Left lobe of liver (tissue), 2 donors: ENCODE data around the gene C6orf52. TPM values are rescaled to one million over a fixed set of nuclear protein-coding genes. Genes with fewer than 3 reads are reported as not detected.

Experiments
- ATAC-seq: fragments of 200-7000 bp; cut with Tn5 transposase; one replicate; pipeline ENCODE4 v1.9.1; 2020; ENCODE audit warnings: mild to moderate bottlenecking, moderate library complexity
- DNase-seq: peaks from one replicate; pipeline ENCODE4 v3.0.0-alpha.2; 2020; ENCODE audit warnings: low spot score
- total RNA-seq: library from RNA; stranded (reverse); gene quantifications from one replicate; pipeline ENCODE4 v1.2.1, GENCODE V29; 2021
- donor health status: DM: no; HTN: no; CAD: no; lungs with moderate emphysema.
- donor health status: DM: no; HTN: yes; CAD: no.

The C6orf52 gene
- total RNA-seq, 1 donor from 2014 or later, result 2.2 TPM

DNA sequence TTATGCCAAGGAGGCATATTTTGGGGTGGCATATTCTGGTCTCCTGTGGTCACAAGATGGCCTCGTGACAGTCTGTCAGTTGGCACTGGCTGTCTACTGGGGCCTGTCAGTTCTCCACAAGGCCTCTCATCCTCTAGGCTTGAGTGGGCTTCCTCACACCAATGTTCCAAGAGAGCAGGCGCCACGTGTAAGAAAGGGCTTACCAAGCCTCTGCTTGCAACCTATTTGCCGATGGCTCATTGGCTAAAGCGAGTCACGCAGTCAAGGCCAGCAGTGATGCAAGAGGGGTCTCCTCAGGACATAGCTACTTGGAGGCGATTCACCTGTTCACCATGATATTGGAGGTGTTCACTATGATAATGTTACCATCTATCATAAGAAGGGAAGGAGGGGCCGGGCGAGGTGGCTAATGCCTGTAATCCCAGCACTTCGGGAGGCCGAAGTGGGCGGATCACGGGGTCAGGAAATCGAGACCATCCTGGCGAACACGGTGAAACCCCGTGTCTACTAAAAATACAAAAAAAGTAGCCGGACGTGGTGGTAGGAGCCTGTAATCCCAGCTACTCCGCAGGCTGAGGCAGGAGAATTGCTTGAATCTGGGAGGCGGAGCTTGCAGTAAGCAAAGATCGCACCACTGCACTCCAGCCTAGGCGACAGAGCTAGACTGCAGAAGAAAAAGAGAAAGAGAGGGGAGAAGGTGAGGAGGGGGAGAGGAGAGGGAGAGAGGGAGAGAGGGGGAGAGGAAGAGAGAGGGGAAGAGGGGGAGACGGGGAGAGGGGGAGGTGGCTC lies 35.3 kb downstream of the C6orf52 start:
- no peak for DNase-seq
- no peak for ATAC-seq

DNA sequence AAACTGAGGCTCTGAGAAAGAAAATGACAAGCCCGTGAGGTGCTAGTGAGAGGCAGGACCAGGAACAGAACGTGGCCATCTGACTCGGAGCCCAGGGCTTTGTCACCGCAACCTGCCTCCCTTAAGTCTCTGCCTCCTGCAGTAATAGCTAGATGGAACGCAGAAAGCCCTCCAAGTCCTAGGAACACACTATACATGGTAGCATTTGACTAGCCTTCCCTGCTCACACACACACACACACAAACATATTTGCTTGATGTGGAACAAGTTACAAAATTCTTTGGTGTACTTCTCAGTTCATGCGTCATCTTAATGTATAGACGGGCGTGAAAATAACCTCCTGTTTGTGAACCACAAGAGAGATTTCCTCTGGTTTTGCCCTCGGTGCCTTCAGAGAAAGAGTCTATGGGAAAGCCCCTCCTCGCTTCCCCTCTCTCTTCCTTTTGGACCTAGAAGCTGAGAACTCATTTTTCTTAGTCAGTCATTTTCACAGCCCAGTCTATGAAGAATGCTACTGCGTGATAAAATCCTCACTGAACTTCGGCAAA lies 38.8 kb downstream of the C6orf52 start:
- no peak for ATAC-seq
- DNase-seq, result no peak

DNA sequence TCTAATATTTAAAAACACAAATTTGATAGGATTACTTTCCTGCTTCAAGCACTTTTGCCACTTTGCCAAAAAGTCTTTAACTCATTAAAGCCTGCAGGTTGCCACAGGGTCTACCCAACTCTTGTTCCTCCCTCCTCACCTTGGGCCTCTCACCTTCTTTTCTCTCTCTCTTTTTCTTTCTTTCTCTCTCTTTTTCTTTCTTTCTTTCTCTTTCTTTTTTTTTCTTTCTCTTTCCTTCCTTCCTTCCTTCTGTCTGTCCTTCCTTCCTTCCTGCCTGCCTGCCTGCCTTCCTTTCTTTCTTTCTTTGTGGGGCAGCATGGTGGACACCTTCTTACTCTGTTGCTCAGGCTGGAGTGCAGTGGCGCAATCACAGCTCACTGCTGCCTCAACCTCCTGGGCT lies 50.2 kb downstream of the C6orf52 start:
- ATAC-seq (no peak), DNase-seq (no peak)

GRCh38 chr6:10643201-10643651 lies 51.2 kb downstream of the C6orf52 start:
- ATAC-seq, result no peak

DNA sequence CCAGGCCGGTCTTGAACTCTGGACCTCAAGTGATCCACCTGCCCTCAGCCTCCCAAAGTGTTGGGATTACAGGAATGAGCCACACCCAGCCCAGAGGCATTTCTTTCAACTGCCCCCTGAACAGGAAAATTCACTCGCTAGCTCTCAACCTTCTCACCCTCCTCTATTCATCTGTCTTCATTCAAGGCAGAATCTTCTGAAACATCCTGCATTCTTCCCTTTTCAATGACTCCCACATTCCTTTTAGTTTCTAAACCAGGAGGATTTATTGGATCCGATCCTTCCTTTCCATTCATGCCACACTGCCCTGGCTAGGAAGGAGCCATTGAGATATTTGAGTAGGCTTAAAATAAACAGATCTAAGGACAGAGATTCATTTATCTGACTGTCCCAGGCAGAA lies 52.9 kb downstream of the C6orf52 start:
- no peak for DNase-seq
- ATAC-seq, result no peak

More at GRCh38 chr6:10643201-10643651, 51.2 kb downstream of the C6orf52 start:
- DNase-seq, result no peak

GRCh38 chr6:10640412-10640811 lies 54.0 kb downstream of the C6orf52 start:
- ATAC-seq (no peak), DNase-seq (no peak)

DNA sequence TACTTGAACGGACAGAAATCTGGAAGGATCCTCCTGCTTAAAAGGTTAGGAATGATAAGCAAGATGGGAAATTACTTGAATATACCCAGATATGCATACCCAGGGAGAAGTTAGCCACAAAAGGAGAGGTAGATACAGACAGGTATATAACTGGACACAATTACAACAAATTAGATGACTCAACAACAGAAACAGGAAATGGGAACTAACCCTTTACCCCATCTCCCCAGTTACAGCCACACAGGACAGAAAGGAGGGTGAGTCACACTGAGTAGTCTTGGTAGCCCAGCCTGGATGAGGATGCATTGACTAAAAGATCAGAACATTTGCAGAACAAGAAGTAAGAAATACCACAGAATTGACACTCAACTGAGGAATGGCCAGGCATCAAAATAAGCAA lies 61.2 kb downstream of the C6orf52 start:
- no peak for ATAC-seq
- DNase-seq, result no peak

DNA sequence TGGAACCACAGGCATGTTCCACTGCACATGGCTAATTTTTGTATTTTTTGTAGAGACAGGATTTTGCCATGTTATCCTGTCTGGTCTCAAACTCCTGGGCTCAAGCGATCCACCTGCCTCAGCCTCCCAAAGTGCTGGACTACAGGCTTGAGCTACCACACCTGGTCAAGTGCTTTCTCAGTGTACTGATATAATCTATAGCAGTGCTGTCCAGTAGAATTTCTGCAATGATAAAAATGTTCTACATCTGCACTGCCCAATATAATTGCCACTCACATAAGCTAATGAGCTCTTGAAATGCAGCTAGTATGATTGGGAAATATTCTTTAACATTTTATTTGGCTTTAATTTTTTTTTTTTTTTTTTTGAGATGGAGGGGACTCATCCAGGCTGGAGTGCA lies 64.2 kb downstream of the C6orf52 start:
- ATAC-seq (no peak), DNase-seq (no peak)

- DNase-seq (no peak), ATAC-seq (no peak)
Observed at GRCh38 chr6:10627800-10628199, 66.6 kb downstream of the C6orf52 start.

DNA sequence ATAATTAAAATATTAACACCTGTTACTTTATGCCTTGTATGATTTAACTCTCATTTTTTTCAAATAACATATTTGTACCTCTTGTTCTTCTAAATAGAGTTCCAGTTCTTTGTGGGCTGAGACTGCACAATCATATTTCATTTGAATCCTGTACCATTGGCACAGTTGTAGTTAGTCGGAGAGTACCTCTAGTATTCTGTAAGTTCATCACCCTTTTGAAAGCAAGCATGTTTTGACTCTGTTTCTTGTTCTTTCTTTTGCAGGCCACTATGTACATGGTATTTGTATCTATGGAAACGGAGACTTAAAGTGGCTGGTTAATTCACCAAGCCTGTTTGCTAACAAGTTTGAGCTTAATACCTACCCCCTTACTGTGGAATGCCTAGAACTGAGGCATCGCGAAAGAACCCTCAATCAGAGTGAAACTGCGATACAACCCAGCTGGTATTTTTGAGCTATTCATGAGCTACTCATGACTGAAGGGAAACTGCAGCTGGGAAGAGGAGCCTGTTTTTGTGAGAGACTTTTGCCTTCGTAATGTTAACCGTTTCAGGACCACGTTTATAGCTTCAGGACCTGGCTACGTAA lies 68.2 kb downstream of the C6orf52 start:
- ATAC-seq (no peak), DNase-seq (no peak)

GRCh38 chr6:10624836-10625235 lies 69.6 kb downstream of the C6orf52 start:
- no peak for ATAC-seq
- no peak for DNase-seq

- ATAC-seq (no peak), DNase-seq (no peak)
Observed at GRCh38 chr6:10621847-10622246, 72.6 kb downstream of the C6orf52 start.

Other genes starting within 250 kb of the C6orf52 start
- 9.4 TPM for gene GCNT2, start 173.3 kb downstream of the C6orf52 start, total RNA-seq
- gene PAK1IP1, start 356 bp upstream of the C6orf52 start, total RNA-seq, result 4.2 TPM
- 52.0 TPM for gene TMEM14C, start 28.5 kb upstream of the C6orf52 start, total RNA-seq
- gene TMEM14B, start 53.2 kb upstream of the C6orf52 start, total RNA-seq, result 48.1 TPM
- gene MAK, start 143.9 kb upstream of the C6orf52 start, total RNA-seq, result not detected
- not detected for gene GCM2, start 187.4 kb upstream of the C6orf52 start, total RNA-seq
- gene SYCP2L, start 192.4 kb upstream of the C6orf52 start, total RNA-seq, result 0.43 TPM